ENCODE data around the gene NIM1K.

- TF ChIP-seq POLR2A (IDR thresholded peaks at IDR 0.05), result no peak
- TF ChIP-seq CTCF (IDR thresholded peaks at IDR 0.05 in 4 of 5, conservative IDR thresholded peaks at IDR 0.05 in 1 of 5), result no peak
Measured at GRCh38 chr5:43255704-43256103, 63.7 kb downstream of the NIM1K start.

All from gastrocnemius medialis (tissue), 4 donors.